ENCODE data around the gene C4BPA.

C4BPA gene

GRCh38 chr1:207069061-207069460, 35.0 kb upstream of the C4BPA start:
- DNase-seq (ENCODE audit: insufficient read length, low spot score) (no peak), FAIRE-seq (no peak)
- TF ChIP-seq CTCF (IDR thresholded peaks at IDR 0.05; ENCODE audit: insufficient read depth, missing control alignments) = no peak

- DNase-seq (ENCODE audit: insufficient read length, low spot score) (no peak), FAIRE-seq (no peak)
- TF ChIP-seq CTCF (IDR thresholded peaks at IDR 0.05; ENCODE audit: insufficient read depth, missing control alignments) = no peak
Observed at GRCh38 chr1:207069858-207070506, 34.1 kb upstream of the C4BPA start.

GRCh38 chr1:207070811-207071210, 33.2 kb upstream of the C4BPA start:
- FAIRE-seq (no peak), DNase-seq (ENCODE audit: insufficient read length, low spot score) (no peak)

GRCh38 chr1:207071426-207071825, 32.6 kb upstream of the C4BPA start:
- FAIRE-seq (no peak), DNase-seq (ENCODE audit: insufficient read length, low spot score) (no peak)
- TF ChIP-seq CTCF (IDR thresholded peaks at IDR 0.05; ENCODE audit: insufficient read depth, missing control alignments) = no peak

More at GRCh38 chr1:207070811-207071210, 33.2 kb upstream of the C4BPA start:
- TF ChIP-seq CTCF (IDR thresholded peaks at IDR 0.05; ENCODE audit: insufficient read depth, missing control alignments) = no peak

GRCh38 chr1:207072233-207072632, 31.8 kb upstream of the C4BPA start:
- FAIRE-seq = no peak
- DNase-seq (ENCODE audit: insufficient read length, low spot score) = no peak
- no peak for TF ChIP-seq CTCF (IDR thresholded peaks at IDR 0.05; ENCODE audit: insufficient read depth, missing control alignments)

GRCh38 chr1:207073906-207074820, 29.9 kb upstream of the C4BPA start:
- FAIRE-seq = no peak
- DNase-seq (ENCODE audit: insufficient read length, low spot score) = no peak

More at GRCh38 chr1:207073906-207074820, 29.9 kb upstream of the C4BPA start:
- no peak for TF ChIP-seq CTCF (IDR thresholded peaks at IDR 0.05; ENCODE audit: insufficient read depth, missing control alignments)
